Thymus (tissue), 11 donors: ENCODE results near the gene MFSD11. TPM values are rescaled to one million over a fixed set of nuclear protein-coding genes. Genes with fewer than 3 reads are reported as not detected.

Source experiments
- DNase-seq, 9 donors: peaks; one replicate each; pipeline ENCODE4 v3.0.0-alpha.2; 2013; ENCODE audit warnings: low spot score in 9 of 9, low read depth in 6 of 9, missing footprints in 1 of 9
- H3K27ac ChIP-seq, 2 donors: one replicate each; pipeline ENCODE4 v1.5.1; 2013; ENCODE audit warnings: control low read depth in 1 of 2, low read depth in 1 of 2, low read length in 1 of 2, mild to moderate bottlenecking in 1 of 2, moderate library complexity in 1 of 2
- H3K27me3 ChIP-seq, 2 donors: one replicate each; pipeline ENCODE4 v1.5.1; 2013; ENCODE audit warnings: low read length in 1 of 2; ENCODE audit not compliant: control insufficient read depth in 2 of 2, insufficient read depth in 1 of 2
- H3K36me3 ChIP-seq, 2 donors: one replicate each; pipeline ENCODE4 v1.5.1; 2013; ENCODE audit warnings: low read length in 1 of 2, mild to moderate bottlenecking in 1 of 2, moderate library complexity in 1 of 2; ENCODE audit not compliant: control insufficient read depth in 2 of 2, insufficient read depth in 2 of 2
- H3K4me1 ChIP-seq, 2 donors: one replicate each; pipeline ENCODE4 v1.5.1; 2013; ENCODE audit warnings: low read length in 2 of 2; ENCODE audit not compliant: control insufficient read depth in 2 of 2, insufficient read depth in 2 of 2
- H3K4me3 ChIP-seq, 2 donors: one replicate each; pipeline ENCODE4 v1.5.1; 2013; ENCODE audit warnings: low read length in 2 of 2, control low read depth in 1 of 2, mild to moderate bottlenecking in 1 of 2
- H3K9me3 ChIP-seq, 2 donors: one replicate each; pipeline ENCODE4 v1.5.1; 2013; ENCODE audit warnings: low read length in 1 of 2, mild to moderate bottlenecking in 1 of 2; ENCODE audit not compliant: control insufficient read depth in 2 of 2, insufficient read depth in 1 of 2
- WGBS: extraction: QIAGEN DNeasy Blood & Tissue Kit; methylation state at CpG from one replicate; pipeline ENCODE4 v1.1.7; 2013; 5-methylcytosine and 5-hydroxymethylcytosine counted together
- polyA plus RNA-seq: library from polyadenylated mRNA; stranded (reverse); fragments of 200-250 nt; gene quantifications from one replicate; pipeline ENCODE4 v1.2.3, GENCODE V29; 2013
- total RNA-seq: library from RNA; stranded (reverse); fragments of 120-200 nt; gene quantifications from one replicate; pipeline ENCODE4 v1.2.4, GENCODE V29; 2013
- donor health status: healthy.

MFSD11 gene
- total and polyA plus RNA-seq, 2 donors: 16.8 to 17.3 TPM

GRCh38 chr17:76753061-76753961, 15.4 kb downstream of the MFSD11 start:
- Histone ChIP-seq H3K4me3 (no peak overlapping the region), H3K4me1 (peaks cover 4 to 22% of the 10 kb centered on the region in 2 donors), H3K36me3 (peaks cover 18 to 26% of the 10 kb centered on the region in 2 donors), H3K27me3 (no peaks in the 10 kb centered on the region), H3K9me3 (no peaks in the 10 kb centered on the region), H3K27ac (peak overlapping the region; percentile 68 to 78)
- DNase-seq: peak in 1 of 9 donors; percentile 41
- 57% methylated on average over 12 of the region's 12 CpGs for WGBS

GRCh38 chr17:76755285-76755684, 17.4 kb downstream of the MFSD11 start:
- Histone ChIP-seq H3K4me3 (no peak overlapping the region), H3K27ac (no peak overlapping the region), H3K4me1 (peaks cover 4 to 22% of the 10 kb centered on the region in 2 donors), H3K27me3 (no peaks in the 10 kb centered on the region), H3K9me3 (no peaks in the 10 kb centered on the region), H3K36me3 (peaks cover 16 to 22% of the 10 kb centered on the region in 2 donors)
- no peak for DNase-seq
- WGBS: 99% methylated on average over 2 of the region's 2 CpGs

DNA sequence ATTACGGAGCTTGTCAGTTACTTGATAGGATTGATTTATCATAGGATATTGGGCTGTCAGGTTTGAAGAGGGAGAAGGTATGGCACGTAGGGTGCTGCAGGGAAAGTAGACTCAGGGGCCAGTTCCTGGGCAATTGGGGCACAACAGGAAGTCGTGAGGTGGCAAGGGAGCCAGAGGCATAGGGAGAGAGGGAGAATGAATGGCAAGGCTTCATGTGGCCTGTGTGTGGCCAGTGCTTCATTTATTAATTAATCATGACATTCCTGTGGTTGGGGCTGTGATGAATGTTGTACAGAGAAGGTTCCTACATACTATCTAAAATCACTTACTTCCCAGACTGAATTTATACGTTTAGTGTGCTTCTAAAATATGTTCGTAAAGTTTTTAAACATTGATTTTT, 19.3 kb downstream of the MFSD11 start:
- Histone ChIP-seq H3K4me3 (no peak overlapping the region), H3K27me3 (no peaks in the 10 kb centered on the region), H3K4me1 (peaks cover 4 to 20% of the 10 kb centered on the region in 2 donors), H3K36me3 (peaks cover 20 to 22% of the 10 kb centered on the region in 2 donors), H3K27ac (no peak overlapping the region), H3K9me3 (no peaks in the 10 kb centered on the region)
- WGBS: over 99% methylated on average over 5 of the region's 5 CpGs
- DNase-seq: no peak

DNA sequence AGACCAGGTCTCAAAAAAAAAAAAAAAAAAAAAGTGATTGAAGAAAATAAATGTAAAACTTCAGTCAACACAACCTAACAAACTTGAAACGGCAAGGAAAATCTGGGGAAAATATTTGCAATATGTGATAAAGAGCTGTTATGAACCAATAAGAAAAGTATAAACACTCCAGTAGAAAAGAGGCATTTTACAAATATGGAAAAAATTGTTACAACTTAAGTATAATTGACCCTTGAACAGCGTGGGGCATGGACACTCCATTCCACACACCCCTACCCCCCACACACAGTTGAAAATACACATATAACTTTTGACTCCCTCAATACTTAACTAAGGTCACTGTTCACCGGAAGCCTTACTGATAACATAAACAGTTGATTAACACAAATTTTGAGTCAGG, 20.7 kb downstream of the MFSD11 start:
- DNase-seq: no peak
- no peaks in the 10 kb centered on the region for H3K9me3 ChIP-seq
- no peaks in the 10 kb centered on the region for H3K27me3 ChIP-seq
- H3K4me3 ChIP-seq: no peak overlapping the region
- no peak overlapping the region for H3K27ac ChIP-seq
- 98% methylated on average over 3 of the region's 3 CpGs for WGBS
- H3K36me3 ChIP-seq: peaks cover 20 to 22% of the 10 kb centered on the region in 2 donors
- peaks cover 0 to 7% of the 10 kb centered on the region in 2 donors for H3K4me1 ChIP-seq

- no peaks in the 10 kb centered on the region for H3K27me3 ChIP-seq
- H3K36me3 ChIP-seq: peaks cover 29 to 57% of the 10 kb centered on the region in 2 donors
- no peaks in the 10 kb centered on the region for H3K4me1 ChIP-seq
- 79% methylated on average over 6 of the region's 6 CpGs for WGBS
- H3K4me3 ChIP-seq: no peak overlapping the region
- no peaks in the 10 kb centered on the region for H3K9me3 ChIP-seq
- peak in 1 of 9 donors; percentile 6 for DNase-seq
- no peak overlapping the region for H3K27ac ChIP-seq
Observed at GRCh38 chr17:76772842-76773525, 35.1 kb downstream of the MFSD11 start.

DNA sequence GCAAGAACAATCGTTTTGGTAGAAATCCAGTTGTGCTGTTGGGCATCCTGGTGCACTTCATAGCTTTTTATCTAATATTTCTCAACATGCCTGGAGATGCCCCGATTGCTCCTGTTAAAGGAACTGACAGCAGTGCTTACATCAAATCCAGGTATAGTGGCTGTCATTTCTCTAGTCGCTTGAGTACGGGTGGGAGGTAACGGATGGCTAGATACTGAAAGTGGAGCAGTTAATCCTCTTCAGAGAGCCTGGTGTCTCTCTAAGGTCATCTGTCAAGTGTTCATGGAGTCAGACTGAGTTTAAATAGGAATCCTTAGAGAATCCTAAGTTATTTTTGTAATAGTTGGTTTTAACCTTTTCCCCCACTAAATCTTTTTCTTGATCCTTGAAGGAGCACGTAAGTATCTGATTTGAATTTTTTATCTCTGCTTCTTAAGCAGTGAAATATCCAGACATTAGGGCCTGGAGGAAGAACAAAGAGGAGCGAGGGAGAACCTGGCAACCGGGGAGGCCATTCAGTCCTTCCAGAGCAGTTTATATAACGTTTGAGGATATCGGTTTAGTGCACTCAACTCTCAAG, 37.2 kb downstream of the MFSD11 start:
- H3K27ac ChIP-seq: no peak overlapping the region
- H3K9me3 ChIP-seq: no peaks in the 10 kb centered on the region
- WGBS: 96% methylated on average over 10 of the region's 10 CpGs
- DNase-seq: no peak
- peaks cover 33 to 62% of the 10 kb centered on the region in 2 donors for H3K36me3 ChIP-seq
- H3K27me3 ChIP-seq: no peaks in the 10 kb centered on the region
- no peaks in the 10 kb centered on the region for H3K4me1 ChIP-seq
- no peak overlapping the region for H3K4me3 ChIP-seq

- Histone ChIP-seq H3K9me3 (no peaks in the 10 kb centered on the region), H3K27me3 (no peaks in the 10 kb centered on the region), H3K4me3 (no peak overlapping the region), H3K36me3 (peaks cover 30 to 39% of the 10 kb centered on the region in 2 donors), H3K27ac (no peak overlapping the region), H3K4me1 (no peaks in the 10 kb centered on the region)
- WGBS: 97% methylated on average over 12 of the region's 12 CpGs
- no peak for DNase-seq
Observed at GRCh38 chr17:76781056-76781982, 43.4 kb downstream of the MFSD11 start.

GRCh38 chr17:76783146-76783545, 45.2 kb downstream of the MFSD11 start:
- Histone ChIP-seq H3K27ac (no peak overlapping the region), H3K4me3 (no peak overlapping the region), H3K9me3 (no peaks in the 10 kb centered on the region), H3K36me3 (peaks cover 19 to 23% of the 10 kb centered on the region in 2 donors), H3K4me1 (peaks cover 0 to 2% of the 10 kb centered on the region in 2 donors), H3K27me3 (no peaks in the 10 kb centered on the region)
- 84% methylated on average over 5 of the region's 5 CpGs for WGBS
- no peak for DNase-seq
